K562 (cell line): ENCODE data around the gene MRPL48. TPM values are rescaled to one million over a fixed set of nuclear protein-coding genes. Genes with fewer than 3 reads are reported as not detected.

Experiments
- CBX1 ChIP-seq: sonication (generic); IDR thresholded peaks from 2 replicates; pipeline ENCODE4 v1.6.1; 2016; ENCODE audit warnings: antibody characterized with exemption, low read depth, mild to moderate bottlenecking
- CBX3 ChIP-seq, 2 experiments: IDR thresholded peaks; 1 replicate in 1 of 2; 2 replicates in 1 of 2; pipeline ENCODE4 v1.6.1; 2012; ENCODE audit warnings: inconsistent platforms in 2 of 2, low read length in 2 of 2, borderline replicate concordance in 1 of 2, control low read depth in 1 of 2
- COPS2 ChIP-seq: fragments of 450-650 bp; conservative IDR thresholded peaks from 2 replicates; pipeline ENCODE4 v1.6.1; 2016; ENCODE audit warnings: mild to moderate bottlenecking, moderate library complexity
- GATAD2A ChIP-seq: fragments of 450-650 bp; IDR thresholded peaks from 2 replicates; pipeline ENCODE4 v1.6.1; 2017
- GATAD2B ChIP-seq: fragments of 450-650 bp; IDR thresholded peaks from 2 replicates; pipeline ENCODE4 v1.6.1; 2017; ENCODE audit warnings: mild to moderate bottlenecking, borderline replicate concordance
- KLF13 ChIP-seq: fragments of 450-650 bp; IDR thresholded peaks from 2 replicates; pipeline ENCODE4 v1.6.1; 2016; ENCODE audit warnings: missing genetic modification characterization, low read depth, mild to moderate bottlenecking, missing compliant biosample characterization, moderate library complexity, borderline replicate concordance
- POLR2A ChIP-seq: fragments of 450-650 bp; conservative IDR thresholded peaks from 2 replicates; pipeline ENCODE4 v1.6.1; 2016
- POLR2AphosphoS5 ChIP-seq: IDR thresholded peaks from 2 replicates; pipeline ENCODE4 v1.6.1; 2011; ENCODE audit warnings: mild to moderate bottlenecking, low read depth, low read length, moderate library complexity; ENCODE audit not compliant: control insufficient read depth, insufficient read depth
- POLR2B ChIP-seq: fragments of 450-650 bp; IDR thresholded peaks from 2 replicates; pipeline ENCODE4 v1.6.1; 2018; ENCODE audit warnings: low read depth; ENCODE audit not compliant: partially characterized antibody
- RAD51 ChIP-seq: fragments of 450-650 bp; IDR thresholded peaks from 2 replicates; pipeline ENCODE4 v1.7.1; 2016; ENCODE audit warnings: low read depth, mild to moderate bottlenecking, borderline replicate concordance
- TAF1 ChIP-seq: IDR thresholded peaks from 2 replicates; pipeline ENCODE4 v1.6.1; 2011; ENCODE audit warnings: mild to moderate bottlenecking, low read length, moderate library complexity; ENCODE audit not compliant: insufficient read depth, control insufficient read depth, severe bottlenecking; ENCODE audit errors: extremely low read depth
- TAL1 ChIP-seq: fragments of 450-650 bp; IDR thresholded peaks from 2 replicates; pipeline ENCODE4 v1.6.1; 2016; ENCODE audit warnings: mild to moderate bottlenecking
- TBL1XR1 ChIP-seq, 2 experiments: IDR thresholded peaks; 2 replicates each; pipeline ENCODE4 v1.6.1; 2012; ENCODE audit warnings: improper control_type of control experiment in 2 of 2, low read length in 2 of 2, mild to moderate bottlenecking in 1 of 2
- YY1 ChIP-seq, 3 experiments: IDR thresholded peaks; 2 replicates each; pipeline ENCODE4 v1.6.1; 2011; ENCODE audit warnings: low read length in 2 of 3, mild to moderate bottlenecking in 2 of 3, moderate library complexity in 2 of 3, borderline replicate concordance in 1 of 3, control low read depth in 1 of 3, low read depth in 1 of 3; ENCODE audit not compliant: insufficient read depth in 3 of 3, insufficient replicate concordance in 2 of 3, control insufficient read depth in 1 of 3, insufficient read length in 1 of 3; ENCODE audit errors: extremely low read depth in 1 of 3
- polyA plus RNA-seq, 8 experiments: library from polyadenylated mRNA; depleted of rRNA in 4 of 8; stranded (reverse) in 5 of 8; unstranded in 3 of 8; fragments of >200 nt; fragmentation: Nextera tagmentation in 2 of 8; fragmentation: Illumina TruSeq in 1 of 8; extraction: Ambion mirVana in 2 of 8; extraction: Trizol in 1 of 8; gene quantifications; 2 replicates each; pipeline versions ENCODE4 v1.2.1 to v1.2.3, GENCODE V29; 2011 to 2014; ENCODE audit warnings: inconsistent platforms in 1 of 8, missing spikeins in 1 of 8
- total RNA-seq, 7 experiments: library from RNA; depleted of rRNA in 6 of 7; stranded (reverse); fragments of >200 nt in 6 of 7; fragmentation: Illumina TruSeq in 2 of 7; extraction: Trizol in 2 of 7; gene quantifications; 2 replicates each; pipeline versions ENCODE4 v1.2.1 to v1.2.3, GENCODE V29; 2011 to 2021; ENCODE audit warnings: low replicate concordance in 1 of 7
- TF ChIP-seq, protein P1 (sequence below): sonication (generic); formaldehyde crosslinking; IDR thresholded peaks from 2 replicates; pipeline ENCODE4 v1.8.0; 2022; ENCODE audit warnings: missing genetic modification reagents, mild to moderate bottlenecking, borderline replicate concordance
- TF ChIP-seq, protein P2 (sequence below), 2 experiments: fragments of 200-800 bp in 1 of 2; sonication (Bioruptor generic) in 1 of 2; sonication (generic) in 1 of 2; formaldehyde crosslinking in 1 of 2; IDR thresholded peaks in 1 of 2; conservative IDR thresholded peaks in 1 of 2; 2 replicates each; pipeline versions ENCODE4 v1.5.0 to v1.6.1; 2016 to 2020; ENCODE audit warnings: missing compliant biosample characterization in 1 of 2, missing genetic modification characterization in 1 of 2, missing genetic modification reagents in 1 of 2
- TF ChIP-seq, protein P3 (sequence below): fragments of 450-650 bp; IDR thresholded peaks from 2 replicates; pipeline ENCODE4 v1.6.1; 2017; ENCODE audit warnings: antibody characterized with exemption
- TF ChIP-seq, protein P4 (sequence below): fragments of 250-450 bp; sonication (Bioruptor Pico); IDR thresholded peaks from 2 replicates; pipeline ENCODE4 v1.5.1; 2021; ENCODE audit warnings: mild to moderate bottlenecking
- TF ChIP-seq, protein P5 (sequence below): fragments of 450-650 bp; conservative IDR thresholded peaks from 2 replicates; pipeline ENCODE4 v1.6.1; 2016; ENCODE audit warnings: missing genetic modification characterization, low read depth, mild to moderate bottlenecking, missing compliant biosample characterization, moderate library complexity

Gene MRPL48
- total and polyA plus RNA-seq, 9 of the 15 experiments (the other 6 are each of a cell fraction or from before 2014, with no cell fraction given), result 66.0 to 237 (median 104) TPM

DNA sequence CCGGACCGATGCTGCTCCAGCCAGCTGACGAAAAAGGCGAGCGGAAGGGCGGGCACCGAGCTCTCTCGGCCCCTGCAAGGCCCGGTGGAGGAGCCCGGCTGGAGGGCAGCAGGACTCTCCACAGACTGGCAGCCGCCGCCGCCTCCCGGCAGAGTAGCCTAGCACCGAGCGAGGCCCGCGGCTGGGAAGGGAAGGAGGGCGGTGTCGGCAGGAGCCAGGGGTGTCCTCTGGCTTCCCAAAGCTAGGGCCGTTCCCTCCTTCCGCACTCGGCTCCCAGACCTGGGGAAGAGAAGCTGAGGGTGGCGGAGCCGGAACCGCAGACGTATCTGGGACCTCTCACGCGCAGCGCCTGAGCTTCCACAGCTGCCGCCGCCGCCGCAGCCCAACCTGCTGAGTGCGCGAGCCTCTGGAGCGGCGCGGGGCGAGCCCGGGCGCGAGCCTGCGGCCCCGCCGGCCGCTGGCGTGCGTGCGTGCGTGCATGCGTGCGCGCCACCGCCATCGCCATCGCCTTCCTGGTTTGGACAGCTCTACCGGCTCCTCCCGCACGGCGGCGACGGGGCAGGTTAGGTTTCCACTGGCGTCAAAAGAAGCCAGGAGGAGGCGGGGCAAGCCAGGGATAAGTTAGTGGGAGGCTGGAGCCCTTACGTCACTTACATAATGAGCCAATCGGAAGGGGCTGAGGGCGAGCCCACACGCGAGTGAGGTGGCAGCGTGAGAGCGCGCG lies 26.8 kb upstream of the MRPL48 start, which contains the start of gene RAB6A (continued):
- TF ChIP-seq CBX1 (0 out of 2 replicates have a peak, but pooled peaks have one; percentile 42), TAL1 (no peak), GATAD2B (peak; percentile 60), POLR2B (peak; percentile 30), TAF1 (peak; percentile 85), GATAD2A (no peak), POLR2AphosphoS5 (peak; percentile 59; the same call in 1 of the 2 replicates), KLF13 (tag) (no peak), TBL1XR1 (IDR thresholded peaks at IDR 0.05; ENCODE audit: low read length in 2 of 2) (peak in 1 of 2 experiments; percentile 27; a peak in 1 of 4 replicates), CBX3 (IDR thresholded peaks at IDR 0.05; ENCODE audit: borderline replicate concordance in 1 of 2, low read length in 2 of 2) (peak in 1 of 2 experiments; percentile 33; a peak in 1 of 3 replicates), YY1 (IDR thresholded peaks at IDR 0.05; ENCODE audit: borderline replicate concordance in 1 of 3, control insufficient read depth in 1 of 3, extremely low read depth in 1 of 3, insufficient read depth in 3 of 3, insufficient read length in 1 of 3, insufficient replicate concordance in 2 of 3, low read depth in 1 of 3, low read length in 2 of 3) (peak in 1 of 3 experiments; percentile 2), POLR2A (peak; percentile 62), COPS2 (no peak), RAD51 (no peak)
- TF ChIP-seq, protein P1, sequence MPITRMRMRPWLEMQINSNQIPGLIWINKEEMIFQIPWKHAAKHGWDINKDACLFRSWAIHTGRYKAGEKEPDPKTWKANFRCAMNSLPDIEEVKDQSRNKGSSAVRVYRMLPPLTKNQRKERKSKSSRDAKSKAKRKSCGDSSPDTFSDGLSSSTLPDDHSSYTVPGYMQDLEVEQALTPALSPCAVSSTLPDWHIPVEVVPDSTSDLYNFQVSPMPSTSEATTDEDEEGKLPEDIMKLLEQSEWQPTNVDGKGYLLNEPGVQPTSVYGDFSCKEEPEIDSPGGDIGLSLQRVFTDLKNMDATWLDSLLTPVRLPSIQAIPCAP (CRISPR knock-in tag), result no peak
- TF ChIP-seq, protein P2, sequence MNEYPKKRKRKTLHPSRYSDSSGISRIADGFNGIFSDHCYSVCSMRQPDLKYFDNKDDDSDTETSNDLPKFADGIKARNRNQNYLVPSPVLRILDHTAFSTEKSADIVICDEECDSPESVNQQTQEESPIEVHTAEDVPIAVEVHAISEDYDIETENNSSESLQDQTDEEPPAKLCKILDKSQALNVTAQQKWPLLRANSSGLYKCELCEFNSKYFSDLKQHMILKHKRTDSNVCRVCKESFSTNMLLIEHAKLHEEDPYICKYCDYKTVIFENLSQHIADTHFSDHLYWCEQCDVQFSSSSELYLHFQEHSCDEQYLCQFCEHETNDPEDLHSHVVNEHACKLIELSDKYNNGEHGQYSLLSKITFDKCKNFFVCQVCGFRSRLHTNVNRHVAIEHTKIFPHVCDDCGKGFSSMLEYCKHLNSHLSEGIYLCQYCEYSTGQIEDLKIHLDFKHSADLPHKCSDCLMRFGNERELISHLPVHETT (CRISPR knock-in tag; conservative IDR thresholded peaks at IDR 0.05 in 1 of 2, IDR thresholded peaks at IDR 0.05 in 1 of 2), result peak in 1 of 2 experiments; percentile 86; a peak in 2 of 4 replicates
- TF ChIP-seq, protein P3, sequence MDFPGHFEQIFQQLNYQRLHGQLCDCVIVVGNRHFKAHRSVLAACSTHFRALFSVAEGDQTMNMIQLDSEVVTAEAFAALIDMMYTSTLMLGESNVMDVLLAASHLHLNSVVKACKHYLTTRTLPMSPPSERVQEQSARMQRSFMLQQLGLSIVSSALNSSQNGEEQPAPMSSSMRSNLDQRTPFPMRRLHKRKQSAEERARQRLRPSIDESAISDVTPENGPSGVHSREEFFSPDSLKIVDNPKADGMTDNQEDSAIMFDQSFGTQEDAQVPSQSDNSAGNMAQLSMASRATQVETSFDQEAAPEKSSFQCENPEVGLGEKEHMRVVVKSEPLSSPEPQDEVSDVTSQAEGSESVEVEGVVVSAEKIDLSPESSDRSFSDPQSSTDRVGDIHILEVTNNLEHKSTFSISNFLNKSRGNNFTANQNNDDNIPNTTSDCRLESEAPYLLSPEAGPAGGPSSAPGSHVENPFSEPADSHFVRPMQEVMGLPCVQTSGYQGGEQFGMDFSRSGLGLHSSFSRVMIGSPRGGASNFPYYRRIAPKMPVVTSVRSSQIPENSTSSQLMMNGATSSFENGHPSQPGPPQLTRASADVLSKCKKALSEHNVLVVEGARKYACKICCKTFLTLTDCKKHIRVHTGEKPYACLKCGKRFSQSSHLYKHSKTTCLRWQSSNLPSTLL, result no peak
- TF ChIP-seq, protein P4, sequence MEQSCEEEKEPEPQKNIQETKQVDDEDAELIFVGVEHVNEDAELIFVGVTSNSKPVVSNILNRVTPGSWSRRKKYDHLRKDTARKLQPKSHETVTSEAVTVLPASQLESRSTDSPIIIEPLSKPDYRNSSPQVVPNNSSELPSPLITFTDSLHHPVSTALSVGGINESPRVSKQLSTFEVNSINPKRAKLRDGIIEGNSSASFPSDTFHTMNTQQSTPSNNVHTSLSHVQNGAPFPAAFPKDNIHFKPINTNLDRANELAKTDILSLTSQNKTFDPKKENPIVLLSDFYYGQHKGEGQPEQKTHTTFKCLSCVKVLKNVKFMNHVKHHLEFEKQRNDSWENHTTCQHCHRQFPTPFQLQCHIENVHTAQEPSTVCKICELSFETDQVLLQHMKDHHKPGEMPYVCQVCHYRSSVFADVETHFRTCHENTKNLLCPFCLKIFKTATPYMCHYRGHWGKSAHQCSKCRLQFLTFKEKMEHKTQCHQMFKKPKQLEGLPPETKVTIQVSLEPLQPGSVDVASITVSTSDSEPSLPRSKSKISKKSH (CRISPR knock-in tag), result no peak
- TF ChIP-seq, protein P5, sequence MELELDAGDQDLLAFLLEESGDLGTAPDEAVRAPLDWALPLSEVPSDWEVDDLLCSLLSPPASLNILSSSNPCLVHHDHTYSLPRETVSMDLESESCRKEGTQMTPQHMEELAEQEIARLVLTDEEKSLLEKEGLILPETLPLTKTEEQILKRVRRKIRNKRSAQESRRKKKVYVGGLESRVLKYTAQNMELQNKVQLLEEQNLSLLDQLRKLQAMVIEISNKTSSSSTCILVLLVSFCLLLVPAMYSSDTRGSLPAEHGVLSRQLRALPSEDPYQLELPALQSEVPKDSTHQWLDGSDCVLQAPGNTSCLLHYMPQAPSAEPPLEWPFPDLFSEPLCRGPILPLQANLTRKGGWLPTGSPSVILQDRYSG, result no peak
